SJCRH30 (cell line): ENCODE measurements around the gene PLA2G4D. TPM values are rescaled to one million over a fixed set of nuclear protein-coding genes. Genes with fewer than 3 reads are reported as not detected.

Source experiments
- DNase-seq, 2 experiments: peaks; one replicate each; pipeline ENCODE4 v3.0.0-alpha.2; 2015 to 2020
- H3K27ac ChIP-seq: fragments of 250-450 bp; sonication (Bioruptor Pico); 2 replicates; pipeline ENCODE4 v1.5.1; 2020; ENCODE audit warnings: mild to moderate bottlenecking, moderate library complexity
- H3K27me3 ChIP-seq: fragments of 250-450 bp; sonication (Bioruptor Pico); 2 replicates; pipeline ENCODE4 v1.5.1; 2020; ENCODE audit warnings: mild to moderate bottlenecking, moderate library complexity
- H3K36me3 ChIP-seq: fragments of 250-450 bp; sonication (Bioruptor Pico); 2 replicates; pipeline ENCODE4 v1.5.1; 2020; ENCODE audit warnings: mild to moderate bottlenecking, moderate library complexity
- H3K4me1 ChIP-seq: fragments of 250-450 bp; sonication (Bioruptor Pico); 2 replicates; pipeline ENCODE4 v1.5.1; 2020; ENCODE audit warnings: mild to moderate bottlenecking, moderate library complexity
- H3K4me3 ChIP-seq: fragments of 250-450 bp; sonication (Bioruptor Pico); 2 replicates; pipeline ENCODE4 v1.5.1; 2020; ENCODE audit warnings: mild to moderate bottlenecking, moderate library complexity
- H3K9me3 ChIP-seq: fragments of 250-450 bp; sonication (Bioruptor Pico); replicated peaks from 2 replicates; pipeline ENCODE4 v1.5.1; 2020; ENCODE audit warnings: mild to moderate bottlenecking, moderate library complexity
- total RNA-seq: library from RNA; depleted of rRNA; stranded (reverse); fragments of >200 nt; shearing (Covaris generic); gene quantifications from 2 replicates; pipeline ENCODE4 v1.2.3, GENCODE V29; 2014

The PLA2G4D gene
- total RNA-seq, 1 experiment from 2014 or later: not detected

GRCh38 chr15:42063122-42063848, 31.1 kb downstream of the PLA2G4D start:
- H3K27me3 ChIP-seq: no peaks in the 10 kb centered on the region
- H3K27ac ChIP-seq: no peak overlapping the region
- no peak overlapping the region for H3K4me3 ChIP-seq
- no peak for DNase-seq
- peaks cover 19% of the 10 kb centered on the region for H3K4me1 ChIP-seq
- no peaks in the 10 kb centered on the region for H3K36me3 ChIP-seq
- no peaks in the 10 kb centered on the region; the same call in 1 of the 2 replicates for H3K9me3 ChIP-seq

GRCh38 chr15:42062284-42062806, 32.0 kb downstream of the PLA2G4D start:
- DNase-seq: no peak
- Histone ChIP-seq H3K36me3 (no peaks in the 10 kb centered on the region), H3K4me1 (peaks cover 19% of the 10 kb centered on the region), H3K27me3 (no peaks in the 10 kb centered on the region), H3K4me3 (no peak overlapping the region), H3K27ac (no peak overlapping the region), H3K9me3 (no peaks in the 10 kb centered on the region; the same call in 1 of the 2 replicates)

- Histone ChIP-seq H3K36me3 (no peaks in the 10 kb centered on the region), H3K4me1 (peaks cover 14% of the 10 kb centered on the region), H3K9me3 (no peaks in the 10 kb centered on the region; the same call in 1 of the 2 replicates), H3K27ac (no peak overlapping the region), H3K4me3 (no peak overlapping the region), H3K27me3 (no peaks in the 10 kb centered on the region)
- no peak for DNase-seq
These were observed 33.6 kb downstream of the PLA2G4D start for GRCh38 chr15:42060797-42061196.

GRCh38 chr15:42060477-42060763, 33.9 kb downstream of the PLA2G4D start:
- peaks cover 10% of the 10 kb centered on the region for H3K4me1 ChIP-seq
- no peak overlapping the region for H3K4me3 ChIP-seq
- no peak for DNase-seq
- no peaks in the 10 kb centered on the region for H3K27me3 ChIP-seq
- no peaks in the 10 kb centered on the region for H3K36me3 ChIP-seq
- H3K27ac ChIP-seq: no peak overlapping the region
- H3K9me3 ChIP-seq: no peaks in the 10 kb centered on the region; the same call in 1 of the 2 replicates

- no peak overlapping the region for H3K27ac ChIP-seq
- no peaks in the 10 kb centered on the region for H3K36me3 ChIP-seq
- no peaks in the 10 kb centered on the region for H3K27me3 ChIP-seq
- DNase-seq: peak; percentile 52 to 76
- peaks cover 9% of the 10 kb centered on the region for H3K4me1 ChIP-seq
- H3K4me3 ChIP-seq: no peak overlapping the region
- no peaks in the 10 kb centered on the region; the same call in 1 of the 2 replicates for H3K9me3 ChIP-seq
These were observed 34.5 kb downstream of the PLA2G4D start for GRCh38 chr15:42059661-42060476.

GRCh38 chr15:42058791-42059190, 35.6 kb downstream of the PLA2G4D start:
- Histone ChIP-seq H3K27ac (no peak overlapping the region), H3K9me3 (no peaks in the 10 kb centered on the region; the same call in 1 of the 2 replicates), H3K27me3 (no peaks in the 10 kb centered on the region), H3K4me1 (no peaks in the 10 kb centered on the region; the same call in 1 of the 2 replicates), H3K4me3 (no peak overlapping the region), H3K36me3 (no peaks in the 10 kb centered on the region)
- no peak for DNase-seq

- Histone ChIP-seq H3K4me1 (no peaks in the 10 kb centered on the region; the same call in 1 of the 2 replicates), H3K36me3 (no peaks in the 10 kb centered on the region), H3K27ac (no peak overlapping the region), H3K9me3 (no peaks in the 10 kb centered on the region; the same call in 1 of the 2 replicates), H3K27me3 (no peaks in the 10 kb centered on the region), H3K4me3 (no peak overlapping the region)
- no peak for DNase-seq
These were observed 36.3 kb downstream of the PLA2G4D start for GRCh38 chr15:42057799-42058646.

- no peak overlapping the region for H3K27ac ChIP-seq
- no peaks in the 10 kb centered on the region; the same call in 1 of the 2 replicates for H3K4me1 ChIP-seq
- DNase-seq: peak; percentile 77 to 80
- H3K36me3 ChIP-seq: no peaks in the 10 kb centered on the region
- H3K9me3 ChIP-seq: no peaks in the 10 kb centered on the region; the same call in 1 of the 2 replicates
- no peaks in the 10 kb centered on the region for H3K27me3 ChIP-seq
- no peak overlapping the region for H3K4me3 ChIP-seq
These were observed 37.2 kb downstream of the PLA2G4D start for GRCh38 chr15:42056934-42057798.

- H3K27me3 ChIP-seq: no peaks in the 10 kb centered on the region
- no peaks in the 10 kb centered on the region; the same call in 1 of the 2 replicates for H3K4me1 ChIP-seq
- no peak overlapping the region for H3K4me3 ChIP-seq
- no peaks in the 10 kb centered on the region for H3K36me3 ChIP-seq
- H3K27ac ChIP-seq: no peak overlapping the region
- H3K9me3 ChIP-seq: no peaks in the 10 kb centered on the region
- DNase-seq: no peak
These were observed 40.4 kb downstream of the PLA2G4D start for GRCh38 chr15:42053914-42054313.

GRCh38 chr15:42053010-42053409, 41.4 kb downstream of the PLA2G4D start:
- DNase-seq: no peak
- no peaks in the 10 kb centered on the region for H3K27me3 ChIP-seq
- H3K9me3 ChIP-seq: no peaks in the 10 kb centered on the region
- H3K4me1 ChIP-seq: no peaks in the 10 kb centered on the region; the same call in 1 of the 2 replicates
- no peaks in the 10 kb centered on the region for H3K36me3 ChIP-seq
- no peak overlapping the region for H3K27ac ChIP-seq
- no peak overlapping the region for H3K4me3 ChIP-seq

- no peak overlapping the region for H3K4me3 ChIP-seq
- DNase-seq: no peak
- H3K4me1 ChIP-seq: no peaks in the 10 kb centered on the region; the same call in 1 of the 2 replicates
- no peak overlapping the region for H3K27ac ChIP-seq
- no peaks in the 10 kb centered on the region for H3K9me3 ChIP-seq
- H3K27me3 ChIP-seq: no peaks in the 10 kb centered on the region
- H3K36me3 ChIP-seq: no peaks in the 10 kb centered on the region
These were observed 43.7 kb downstream of the PLA2G4D start for GRCh38 chr15:42050484-42051255.

GRCh38 chr15:42048821-42049200, 45.6 kb downstream of the PLA2G4D start:
- Histone ChIP-seq H3K9me3 (no peaks in the 10 kb centered on the region), H3K4me3 (no peak overlapping the region), H3K27me3 (no peaks in the 10 kb centered on the region), H3K36me3 (no peaks in the 10 kb centered on the region), H3K27ac (no peak overlapping the region), H3K4me1 (peaks cover 3% of the 10 kb centered on the region; the same call in 1 of the 2 replicates)
- DNase-seq: no peak
